GM12872 (cell line): ENCODE data around the gene GALNT9.

ENCODE experiments used
- TF ChIP-seq, protein P1 (sequence below): IDR thresholded peaks from 3 replicates; pipeline ENCODE4 v1.5.1; 2011; ENCODE audit warnings: low read depth, mild to moderate bottlenecking, low read length, moderate library complexity; ENCODE audit not compliant: insufficient read depth

Gene GALNT9

DNA sequence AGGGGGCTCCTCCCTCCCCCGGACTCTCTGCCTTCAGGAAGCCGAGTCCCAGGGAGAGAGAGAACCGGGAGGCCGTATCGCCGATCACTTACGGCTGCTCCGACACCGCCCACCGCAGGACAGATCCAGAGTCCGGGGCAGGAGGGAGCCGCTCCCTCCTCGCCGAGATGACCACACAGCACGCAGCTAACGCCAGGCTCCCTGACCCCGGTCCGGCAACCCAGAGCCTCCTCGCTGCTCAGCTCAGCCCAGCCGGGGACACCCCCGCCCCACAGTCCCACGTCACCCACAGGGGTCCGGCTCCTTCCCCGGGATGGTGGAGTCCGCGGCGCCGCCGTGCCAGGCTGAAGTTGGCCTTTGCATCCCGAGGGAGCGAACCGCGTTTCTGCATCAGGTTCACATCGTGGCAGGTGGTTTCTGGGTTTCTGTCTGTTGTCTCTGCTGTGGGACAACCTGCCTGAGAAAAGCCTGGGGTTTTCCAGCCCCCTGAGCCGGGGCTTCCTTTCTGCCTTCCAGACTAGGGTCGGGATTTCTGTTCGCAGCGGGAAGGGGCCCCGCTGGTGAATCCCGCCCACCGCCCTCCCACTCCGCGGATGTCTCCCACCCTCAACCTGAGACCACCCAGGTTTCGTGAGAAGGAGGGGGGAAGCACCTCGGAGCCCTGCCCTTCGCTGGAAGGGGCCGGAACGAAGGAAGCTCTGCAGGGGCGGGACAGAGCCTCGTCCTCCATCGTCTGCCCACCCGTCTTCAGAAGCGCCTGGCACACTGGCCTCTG lies 123.9 kb downstream of the GALNT9 start:
- TF ChIP-seq, protein P1, sequence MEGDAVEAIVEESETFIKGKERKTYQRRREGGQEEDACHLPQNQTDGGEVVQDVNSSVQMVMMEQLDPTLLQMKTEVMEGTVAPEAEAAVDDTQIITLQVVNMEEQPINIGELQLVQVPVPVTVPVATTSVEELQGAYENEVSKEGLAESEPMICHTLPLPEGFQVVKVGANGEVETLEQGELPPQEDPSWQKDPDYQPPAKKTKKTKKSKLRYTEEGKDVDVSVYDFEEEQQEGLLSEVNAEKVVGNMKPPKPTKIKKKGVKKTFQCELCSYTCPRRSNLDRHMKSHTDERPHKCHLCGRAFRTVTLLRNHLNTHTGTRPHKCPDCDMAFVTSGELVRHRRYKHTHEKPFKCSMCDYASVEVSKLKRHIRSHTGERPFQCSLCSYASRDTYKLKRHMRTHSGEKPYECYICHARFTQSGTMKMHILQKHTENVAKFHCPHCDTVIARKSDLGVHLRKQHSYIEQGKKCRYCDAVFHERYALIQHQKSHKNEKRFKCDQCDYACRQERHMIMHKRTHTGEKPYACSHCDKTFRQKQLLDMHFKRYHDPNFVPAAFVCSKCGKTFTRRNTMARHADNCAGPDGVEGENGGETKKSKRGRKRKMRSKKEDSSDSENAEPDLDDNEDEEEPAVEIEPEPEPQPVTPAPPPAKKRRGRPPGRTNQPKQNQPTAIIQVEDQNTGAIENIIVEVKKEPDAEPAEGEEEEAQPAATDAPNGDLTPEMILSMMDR = no peak

DNA sequence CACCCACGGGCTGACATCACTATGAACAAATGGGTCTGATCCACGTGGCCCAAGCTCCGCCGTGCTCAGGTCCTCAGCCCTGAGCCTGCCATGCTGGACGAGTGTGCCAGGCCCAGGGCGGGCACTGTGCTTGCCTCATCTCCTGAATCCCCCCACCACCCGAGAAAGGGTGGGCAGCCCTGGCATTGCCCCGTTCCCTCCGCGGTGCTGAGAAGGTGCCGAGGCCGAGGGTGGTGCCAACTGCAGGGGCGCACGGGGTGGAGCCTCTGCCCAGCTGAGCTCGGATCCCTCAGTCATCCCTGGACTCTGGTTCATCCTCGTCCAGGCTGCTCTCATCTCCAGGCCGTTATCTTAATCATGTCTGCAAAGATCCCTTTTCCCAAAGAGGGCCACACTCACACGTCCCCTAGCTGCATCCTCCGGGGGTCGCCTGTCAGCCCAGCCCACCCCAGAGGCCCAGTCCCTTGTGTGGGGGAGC lies 124.6 kb downstream of the GALNT9 start:
- TF ChIP-seq, protein P1 = no peak

DNA sequence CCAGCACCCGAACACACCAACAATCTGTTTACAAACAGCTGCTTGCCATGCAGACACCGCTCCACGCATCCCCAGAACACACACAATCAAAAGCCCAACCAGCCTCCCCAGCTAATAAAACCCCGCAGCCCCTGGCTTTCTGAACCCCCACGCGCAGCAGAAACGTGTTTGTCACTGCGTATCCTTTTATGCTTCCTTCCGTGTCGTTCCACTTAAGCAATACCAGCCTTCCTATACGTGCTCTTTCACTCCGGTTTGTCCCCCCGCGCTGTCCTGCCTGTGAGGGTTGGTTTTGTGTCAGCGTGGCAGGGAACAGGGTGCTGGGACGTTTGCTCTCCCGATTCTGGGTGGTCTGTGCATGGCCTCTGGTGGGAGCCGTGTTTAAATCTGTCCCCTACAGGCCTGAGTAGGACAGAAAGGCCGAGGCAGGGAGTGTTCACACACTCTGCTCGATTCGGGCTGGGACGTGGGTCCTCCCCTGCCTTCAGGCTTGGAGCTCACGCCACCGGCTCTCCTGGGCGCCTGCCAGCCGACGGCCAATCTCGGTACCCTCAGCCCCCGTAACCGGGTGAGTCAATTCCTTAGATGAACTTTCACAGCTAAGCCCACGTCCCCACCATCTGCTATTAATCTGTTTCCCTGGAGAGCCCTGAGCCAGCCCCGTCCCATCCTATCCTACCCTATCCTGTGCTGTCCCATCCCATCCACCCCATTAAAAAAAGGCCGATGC lies 125.2 kb downstream of the GALNT9 start:
- TF ChIP-seq, protein P1 = no peak

DNA sequence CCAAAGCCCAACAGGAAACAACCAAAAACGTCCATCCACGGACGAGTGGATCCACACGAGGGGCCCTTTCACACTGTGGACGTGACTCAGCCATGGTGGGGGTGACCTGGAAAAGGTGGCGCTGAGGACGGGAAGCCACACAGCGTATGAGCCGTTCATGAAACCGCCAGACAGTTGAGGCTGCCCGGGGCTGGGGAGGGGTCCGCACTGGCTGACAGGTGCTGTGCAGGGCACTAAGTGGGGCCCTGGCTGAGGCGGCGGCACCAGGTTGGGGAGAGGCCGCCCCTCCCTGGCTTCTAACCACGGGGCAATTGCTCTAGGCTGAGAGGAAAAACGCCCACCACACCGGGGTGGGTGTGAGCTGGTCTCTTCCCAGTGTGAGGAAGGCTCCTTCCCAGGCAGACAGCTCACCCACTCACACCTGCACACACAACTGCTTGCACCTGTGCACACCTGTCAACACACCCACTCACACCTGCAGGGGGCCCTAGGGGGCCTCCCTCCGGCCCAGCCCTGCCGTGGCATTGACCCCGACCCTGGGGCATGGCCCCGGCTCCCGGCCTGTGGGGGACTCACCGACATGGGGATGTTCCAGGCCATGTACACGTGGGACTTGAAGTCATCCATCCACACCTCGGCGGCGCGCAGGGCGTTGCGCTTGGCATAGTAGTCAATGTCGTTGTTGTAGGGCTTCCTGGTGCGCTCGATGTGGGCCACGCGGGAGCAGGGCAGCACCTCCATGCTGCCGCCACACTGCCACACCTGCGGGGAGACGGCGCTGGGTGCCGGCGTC lies 126.3 kb downstream of the GALNT9 start:
- TF ChIP-seq, protein P1 = no peak

DNA sequence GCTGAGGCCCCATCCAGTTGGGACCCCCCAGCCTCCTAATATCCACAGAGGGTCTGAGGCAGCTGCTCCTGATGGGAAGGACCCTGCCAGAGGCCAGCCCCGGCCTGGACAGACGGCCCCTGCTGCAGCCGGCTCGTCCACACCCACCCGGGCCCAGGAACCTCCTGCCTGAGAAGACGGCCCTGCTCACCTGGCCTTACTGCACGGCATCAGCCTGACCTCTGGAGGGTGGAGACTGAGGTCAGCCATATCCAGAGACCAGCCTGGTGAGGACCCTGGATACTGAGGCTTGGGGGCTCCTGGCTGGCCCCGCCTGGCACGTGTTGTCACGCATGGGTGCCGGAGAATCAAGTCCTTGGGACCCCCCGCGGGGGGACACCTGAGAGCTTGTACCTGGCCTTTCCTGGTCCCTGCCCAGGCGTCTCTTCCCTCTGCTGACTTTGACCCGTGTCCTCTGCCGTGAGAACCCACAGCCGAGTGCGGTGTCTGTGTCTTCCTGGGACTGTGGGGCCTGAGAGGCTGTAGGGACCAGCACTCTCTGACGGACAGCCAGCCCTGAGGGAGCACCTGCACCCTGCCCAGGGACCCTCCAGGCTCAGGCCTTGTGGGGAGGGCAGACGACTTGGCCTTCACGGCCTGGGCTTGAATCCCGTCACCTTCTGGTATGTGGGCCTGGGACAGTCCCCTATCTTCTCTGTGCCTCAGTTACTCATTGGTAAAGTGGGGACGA lies 127.8 kb downstream of the GALNT9 start:
- TF ChIP-seq, protein P1 = no peak

DNA sequence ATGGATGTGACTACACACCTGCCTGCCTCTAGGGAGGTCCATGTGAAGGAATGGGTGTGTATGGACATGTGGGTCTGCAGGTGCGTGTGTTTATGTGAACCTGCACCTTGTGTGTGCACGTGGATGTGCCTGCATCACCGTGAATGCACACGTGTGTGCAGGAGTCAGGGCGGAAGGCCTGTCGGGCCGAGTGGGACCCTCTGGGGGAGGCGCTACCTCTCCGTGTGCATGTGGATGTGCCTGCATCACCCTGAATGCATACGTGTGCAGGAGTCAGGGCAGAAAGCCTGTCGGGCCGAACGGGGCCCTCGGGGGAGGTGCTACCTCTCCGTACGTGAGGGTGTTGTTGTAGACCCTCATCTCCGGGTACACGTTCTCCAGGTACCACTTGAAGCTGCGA lies 128.6 kb downstream of the GALNT9 start:
- TF ChIP-seq, protein P1 = no peak
